HepG2 (cell line): ENCODE data around the gene CABLES1.

Experiments used
- CSRNP1 ChIP-seq: sonication (generic); formaldehyde crosslinking; IDR thresholded peaks from 2 replicates; pipeline ENCODE4 v1.8.1; 2023; ENCODE audit warnings: mild to moderate bottlenecking, missing genetic modification reagents
- EP300 ChIP-seq, 3 experiments: sonication (generic) in 1 of 3; formaldehyde crosslinking in 1 of 3; IDR thresholded peaks; 2 replicates each; pipeline versions ENCODE4 v1.5.1 to v1.6.1; 2011 to 2020; ENCODE audit warnings: low read depth in 2 of 3, low read length in 2 of 3, borderline replicate concordance in 1 of 3, improper control_type of control experiment in 1 of 3, mild to moderate bottlenecking in 1 of 3, missing genetic modification reagents in 1 of 3, moderate library complexity in 1 of 3
- FOSL1 ChIP-seq: sonication (generic); formaldehyde crosslinking; IDR thresholded peaks from 2 replicates; pipeline ENCODE4 v1.9.0; 2021; ENCODE audit warnings: missing genetic modification reagents, borderline replicate concordance
- FOXJ3 ChIP-seq: sonication (generic); formaldehyde crosslinking; IDR thresholded peaks from 2 replicates; pipeline ENCODE4 v1.4.0; 2020; ENCODE audit warnings: missing genetic modification reagents, mild to moderate bottlenecking, borderline replicate concordance
- KDM1A ChIP-seq: IDR thresholded peaks from 2 replicates; pipeline ENCODE4 v1.6.1; 2016; ENCODE audit warnings: missing compliant biosample characterization
- MXI1 ChIP-seq: IDR thresholded peaks from 3 replicates; pipeline ENCODE4 v1.6.1; 2012; ENCODE audit warnings: low read depth, low read length, inconsistent platforms, borderline replicate concordance
- NR2F2 ChIP-seq: IDR thresholded peaks from 2 replicates; pipeline ENCODE4 v1.6.1; 2012; ENCODE audit warnings: low read depth, inconsistent platforms, borderline replicate concordance
- POLR2A ChIP-seq, 2 experiments: IDR thresholded peaks; 2 replicates each; pipeline ENCODE4 v1.6.1; 2011; ENCODE audit warnings: low read depth in 2 of 2, low read length in 2 of 2, mild to moderate bottlenecking in 1 of 2, moderate library complexity in 1 of 2; ENCODE audit not compliant: insufficient read depth in 1 of 2
- ZNF225 ChIP-seq: sonication (generic); formaldehyde crosslinking; IDR thresholded peaks from 2 replicates; pipeline ENCODE4 v1.4.0; 2020; ENCODE audit warnings: mild to moderate bottlenecking, missing genetic modification reagents
- ZNF570 ChIP-seq: sonication (generic); formaldehyde crosslinking; IDR thresholded peaks from 2 replicates; pipeline ENCODE4 v1.4.0; 2020; ENCODE audit warnings: mild to moderate bottlenecking, missing genetic modification reagents, borderline replicate concordance
- ZNF619 ChIP-seq: sonication (generic); formaldehyde crosslinking; IDR thresholded peaks from 2 replicates; pipeline ENCODE4 v1.4.0; 2020; ENCODE audit warnings: mild to moderate bottlenecking, missing genetic modification reagents
- TF ChIP-seq, protein P1 (sequence below): sonication (generic); formaldehyde crosslinking; IDR thresholded peaks from 2 replicates; pipeline ENCODE4 v1.4.0; 2020; ENCODE audit warnings: missing genetic modification reagents
- TF ChIP-seq, protein P2 (sequence below): sonication (generic); formaldehyde crosslinking; IDR thresholded peaks from 2 replicates; pipeline ENCODE4 v1.5.0; 2020; ENCODE audit warnings: missing genetic modification reagents

GRCh38 chr18:23281626-23282436 is 146.5 kb downstream of the CABLES1 start:
- TF ChIP-seq ZNF619 (CRISPR knock-in tag) (no peak), CSRNP1 (CRISPR knock-in tag) (no peak), FOSL1 (CRISPR knock-in tag) (no peak), POLR2A (IDR thresholded peaks at IDR 0.05; ENCODE audit: insufficient read depth in 1 of 2, low read depth in 2 of 2, low read length in 2 of 2) (no peak), MXI1 (no peak), KDM1A (CRISPR knock-in tag) (no peak), FOXJ3 (no peak), NR2F2 (no peak), EP300 (IDR thresholded peaks at IDR 0.05; ENCODE audit: low read depth in 2 of 2, low read length in 2 of 2) (no peak), EP300 (CRISPR knock-in tag; IDR thresholded peaks at IDR 0.05; ENCODE audit: borderline replicate concordance) (no peak), ZNF225 (CRISPR knock-in tag) (no peak), ZNF570 (CRISPR knock-in tag) (no peak)
- TF ChIP-seq, protein P1, sequence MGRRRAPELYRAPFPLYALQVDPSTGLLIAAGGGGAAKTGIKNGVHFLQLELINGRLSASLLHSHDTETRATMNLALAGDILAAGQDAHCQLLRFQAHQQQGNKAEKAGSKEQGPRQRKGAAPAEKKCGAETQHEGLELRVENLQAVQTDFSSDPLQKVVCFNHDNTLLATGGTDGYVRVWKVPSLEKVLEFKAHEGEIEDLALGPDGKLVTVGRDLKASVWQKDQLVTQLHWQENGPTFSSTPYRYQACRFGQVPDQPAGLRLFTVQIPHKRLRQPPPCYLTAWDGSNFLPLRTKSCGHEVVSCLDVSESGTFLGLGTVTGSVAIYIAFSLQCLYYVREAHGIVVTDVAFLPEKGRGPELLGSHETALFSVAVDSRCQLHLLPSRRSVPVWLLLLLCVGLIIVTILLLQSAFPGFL (CRISPR knock-in tag): no peak
- TF ChIP-seq, protein P2, sequence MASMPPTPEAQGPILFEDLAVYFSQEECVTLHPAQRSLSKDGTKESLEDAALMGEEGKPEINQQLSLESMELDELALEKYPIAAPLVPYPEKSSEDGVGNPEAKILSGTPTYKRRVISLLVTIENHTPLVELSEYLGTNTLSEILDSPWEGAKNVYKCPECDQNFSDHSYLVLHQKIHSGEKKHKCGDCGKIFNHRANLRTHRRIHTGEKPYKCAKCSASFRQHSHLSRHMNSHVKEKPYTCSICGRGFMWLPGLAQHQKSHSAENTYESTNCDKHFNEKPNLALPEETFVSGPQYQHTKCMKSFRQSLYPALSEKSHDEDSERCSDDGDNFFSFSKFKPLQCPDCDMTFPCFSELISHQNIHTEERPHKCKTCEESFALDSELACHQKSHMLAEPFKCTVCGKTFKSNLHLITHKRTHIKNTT (CRISPR knock-in tag): no peak
